NCI-H187 (cell line): ENCODE results near the gene LCK.

Experiments used
- DNase-seq, 2 experiments: peaks; one replicate each; lab custom pipeline; 2025; lab: John Stamatoyannopoulos, UW

Gene LCK

GRCh38 chr1:32250893-32251716 is at the start of gene LCK:
LCK (plus strand) TSS chr1:32251265; CDS start chr1:32274330, 23,065 bp downstream.
- no peak for DNase-seq

GRCh38 chr1:32204943-32205361 is 46.1 kb upstream of the LCK start:
- DNase-seq: no peak

GRCh38 chr1:32205401-32206370 is 45.4 kb upstream of the LCK start, which contains the start of gene IQCC:
IQCC (plus strand) TSS chr1:32205671; CDS start chr1:32205682, 11 bp downstream.
- DNase-seq: peak; percentile 74 to 81

DNA sequence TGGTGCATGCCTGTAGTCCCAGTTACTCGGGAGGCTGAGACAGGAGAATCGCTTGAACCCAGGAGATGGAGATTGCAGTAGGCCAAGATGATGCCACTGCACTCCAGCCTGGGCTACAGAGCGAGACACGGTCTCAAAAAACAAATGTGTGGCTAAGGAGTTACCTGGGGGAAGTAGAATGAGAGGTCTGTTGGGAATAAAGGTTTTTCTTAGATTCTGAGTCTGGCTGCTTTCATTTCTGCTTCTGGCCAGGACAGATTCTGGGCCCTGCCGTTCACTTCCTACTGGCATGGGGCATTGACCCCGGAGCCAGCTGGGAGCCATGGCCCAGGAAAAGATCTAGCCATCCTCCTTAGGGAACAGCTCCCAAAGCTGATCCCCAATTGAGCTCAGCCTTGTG is 42.6 kb upstream of the LCK start:
- no peak for DNase-seq

GRCh38 chr1:32208891-32209328 is 42.2 kb upstream of the LCK start, which contains the start of gene DCDC2B:
DCDC2B (plus strand) TSS chr1:32209089; CDS start chr1:32209094, 5 bp downstream.
- peak; percentile 76 to 81 for DNase-seq

DNA sequence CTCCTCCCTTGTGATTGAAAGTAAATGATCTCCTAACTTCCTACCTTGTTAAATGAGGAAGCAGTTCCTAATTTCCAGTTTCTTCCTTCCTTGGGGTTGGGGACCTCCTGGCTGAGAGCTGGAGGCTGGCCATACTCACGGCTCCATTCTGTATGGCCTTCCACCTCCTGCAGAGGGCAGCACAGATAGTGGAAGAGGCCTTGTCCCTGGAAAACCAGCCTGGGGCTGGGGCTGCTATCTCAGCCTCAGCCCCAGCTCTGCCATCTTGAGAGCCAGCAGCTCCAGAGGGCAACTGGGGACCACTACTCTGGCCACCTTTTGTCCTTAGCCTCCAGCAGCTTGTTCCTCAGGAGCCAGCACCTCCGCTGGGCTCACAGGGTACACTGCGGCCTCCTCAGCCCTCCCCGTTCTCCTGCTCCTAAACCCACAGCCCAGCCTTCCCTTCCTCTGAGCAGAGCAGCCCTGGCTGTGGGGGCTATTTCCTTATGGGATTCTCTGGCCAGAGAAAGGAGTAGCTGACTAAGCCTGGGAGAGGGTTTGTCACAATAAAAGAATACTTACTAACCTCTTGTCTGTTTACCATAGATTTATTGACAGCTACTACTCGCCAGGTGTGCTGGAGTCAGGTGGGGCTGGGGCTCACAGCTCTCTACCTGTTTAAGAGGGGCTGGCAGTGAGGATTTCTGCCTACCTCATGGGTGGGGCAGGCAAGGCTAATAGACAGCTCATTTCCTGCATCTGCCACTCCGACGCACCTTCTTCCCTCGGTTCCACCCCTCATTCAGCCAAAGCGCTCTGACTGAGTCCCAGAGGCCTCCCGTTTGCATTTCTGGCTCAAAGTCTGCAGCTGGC is 35.2 kb upstream of the LCK start:
- DNase-seq: peak; percentile 56 to 64

DNA sequence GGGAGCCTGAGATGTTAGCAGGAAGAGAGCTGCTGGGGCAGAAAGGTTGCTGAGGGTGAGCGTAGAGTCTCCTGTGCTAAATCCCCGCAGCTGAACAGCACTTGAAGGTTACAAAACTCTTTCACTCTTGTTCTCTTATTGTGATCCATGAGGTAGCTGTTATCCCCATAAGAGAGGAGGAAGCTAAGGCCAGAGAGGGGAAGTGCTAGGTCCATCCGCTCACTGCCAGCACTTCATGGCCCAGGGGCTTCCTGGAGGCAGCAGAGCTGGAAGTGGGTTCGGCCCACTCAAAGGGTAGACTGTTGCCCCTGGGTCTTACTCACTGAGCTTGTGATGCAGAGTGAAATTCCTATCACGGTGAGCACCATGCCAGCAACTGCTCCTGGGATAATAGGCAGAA is 34.5 kb upstream of the LCK start:
- DNase-seq: no peak

DNA sequence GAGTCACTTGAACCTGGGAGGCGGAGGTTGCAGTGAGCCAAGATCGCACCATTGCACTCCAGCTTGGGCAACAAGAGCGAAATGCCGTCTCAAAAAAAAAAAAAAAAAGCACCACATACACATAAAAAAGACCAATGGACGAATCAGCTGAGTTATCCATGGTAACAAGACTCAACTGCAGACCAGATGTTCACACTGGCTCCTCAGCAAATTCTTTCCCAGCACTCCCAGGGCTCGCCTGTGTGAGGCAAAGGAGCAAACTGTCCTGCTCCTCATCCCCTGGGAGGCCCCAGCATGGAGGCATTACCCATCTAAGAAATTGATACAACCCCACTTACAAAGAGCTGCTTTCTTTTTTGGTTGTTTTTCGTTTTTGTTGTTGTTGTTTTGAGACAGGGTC is 32.0 kb upstream of the LCK start:
- no peak for DNase-seq

- no peak for DNase-seq
Measured at GRCh38 chr1:32220746-32221580, 30.1 kb upstream of the LCK start.

DNA sequence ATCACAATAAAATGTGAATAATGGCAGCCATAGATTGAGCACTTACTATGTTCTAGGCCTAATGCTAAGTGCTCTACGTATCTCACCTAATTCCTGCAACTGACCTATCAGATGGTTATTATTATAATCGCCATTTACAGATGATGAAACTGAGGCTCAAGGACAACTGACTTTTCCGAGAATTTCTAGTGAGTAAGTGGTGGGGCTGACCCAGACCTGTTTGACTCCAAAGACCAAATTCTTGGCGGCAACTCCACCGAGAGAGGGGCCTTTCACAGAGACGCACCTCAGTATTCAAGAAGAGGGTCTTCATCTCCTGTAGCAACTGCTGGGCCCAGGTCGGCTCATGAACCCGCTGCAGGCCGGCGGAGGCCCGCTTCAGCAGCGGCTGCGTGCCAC is 29.5 kb upstream of the LCK start:
- no peak for DNase-seq

DNA sequence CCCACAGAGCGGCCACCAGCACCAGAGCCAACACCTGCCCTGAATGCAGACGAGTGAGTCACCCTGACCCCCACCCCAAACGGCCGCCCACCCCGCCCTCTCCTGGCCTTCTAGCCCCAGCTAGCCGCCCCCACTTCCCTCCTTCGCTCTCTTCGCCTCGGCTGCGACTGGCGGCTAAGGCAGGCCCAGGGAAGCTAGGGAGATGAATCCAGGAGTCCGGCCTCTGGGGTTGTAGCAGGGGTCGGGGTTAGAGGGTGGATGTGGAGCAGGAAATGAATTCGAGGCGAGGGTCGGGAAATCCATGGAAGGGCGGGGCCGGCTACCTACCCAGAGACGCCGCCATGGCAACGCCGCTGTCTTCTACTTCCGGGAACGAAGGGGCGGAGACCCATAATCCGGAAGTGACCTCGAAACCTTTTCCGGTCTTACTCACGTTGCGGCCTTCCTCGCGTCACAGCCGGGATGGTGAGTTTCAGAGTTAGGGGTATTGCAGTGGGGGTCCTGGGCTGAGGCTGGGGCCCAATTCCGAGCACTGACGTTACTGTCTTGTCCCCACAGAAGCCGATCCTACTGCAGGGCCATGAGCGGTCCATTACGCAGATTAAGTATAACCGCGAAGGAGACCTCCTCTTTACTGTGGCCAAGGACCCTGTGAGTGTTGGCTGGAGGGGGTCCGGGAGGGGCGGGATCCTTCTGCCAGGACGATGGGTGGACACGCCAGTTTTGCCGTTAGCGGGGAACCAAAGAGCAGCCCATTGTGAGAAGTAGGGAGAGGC is 28.9 kb upstream of the LCK start, which contains the start of the genes EIF3I and TMEM234:
Gene EIF3I (plus strand): TSS at position 428 of the 776 bp plus-strand sequence. CDS start 35 bp downstream, at position 463.
Gene TMEM234 (minus strand): TSS at position 374 of the 776 bp plus-strand sequence. CDS start 31 bp downstream, at position 343.
- DNase-seq: peak; percentile 48 to 85

DNA sequence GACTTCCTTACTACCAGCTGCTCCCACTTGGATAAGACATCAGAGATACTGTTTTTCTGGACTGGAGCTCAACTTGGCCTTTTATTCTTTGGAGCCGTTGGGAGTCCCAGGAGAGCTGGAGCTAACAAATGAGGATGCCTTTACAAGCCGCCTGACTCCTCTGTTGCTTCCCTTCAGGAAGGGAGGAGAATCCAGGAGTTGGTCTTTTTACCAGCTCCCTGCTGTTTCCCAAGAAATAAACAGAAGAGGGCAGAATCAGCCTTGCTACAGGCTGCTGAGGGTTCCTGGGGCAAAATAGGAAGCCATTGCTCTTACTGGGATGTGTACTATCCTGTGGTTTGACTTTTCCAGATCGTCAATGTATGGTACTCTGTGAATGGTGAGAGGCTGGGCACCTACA is 27.4 kb upstream of the LCK start:
- DNase-seq: no peak

DNA sequence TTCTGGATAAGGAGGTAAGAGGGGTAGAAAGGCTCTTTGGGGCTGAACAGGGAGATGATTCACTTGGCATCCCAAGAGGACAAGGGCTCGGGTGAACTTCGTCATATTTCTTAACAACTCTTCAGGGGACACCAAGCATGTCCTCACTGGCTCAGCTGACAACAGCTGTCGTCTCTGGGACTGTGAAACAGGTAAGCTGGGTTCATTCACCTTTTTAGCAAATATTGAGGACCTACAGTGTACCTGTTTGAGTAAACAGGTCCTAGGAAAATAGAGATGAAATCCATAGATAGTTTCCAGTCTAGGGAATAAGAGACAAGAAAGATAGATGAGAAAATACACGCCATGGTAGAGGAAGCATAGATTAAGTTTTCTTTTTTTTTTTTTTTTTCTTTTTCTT is 26.8 kb upstream of the LCK start:
- DNase-seq: no peak

DNA sequence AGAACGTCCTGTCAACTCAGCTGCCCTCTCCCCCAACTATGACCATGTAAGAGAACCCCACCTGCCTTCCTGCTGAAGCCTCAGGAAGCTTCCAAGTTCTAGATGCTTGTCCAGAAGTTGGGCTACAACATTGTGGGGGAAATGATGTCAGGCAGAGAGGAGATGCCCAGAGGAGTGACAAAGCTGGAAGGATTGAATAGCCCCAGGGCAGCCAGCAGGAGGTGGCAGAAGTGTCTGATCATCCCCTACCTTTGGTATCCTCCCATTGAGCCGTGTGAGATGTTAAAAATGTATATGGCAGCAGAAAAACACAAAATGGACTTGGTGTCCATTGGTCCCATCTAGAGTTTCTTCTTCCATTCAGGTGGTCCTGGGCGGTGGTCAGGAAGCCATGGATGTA is 22.3 kb upstream of the LCK start:
- DNase-seq: no peak

DNA sequence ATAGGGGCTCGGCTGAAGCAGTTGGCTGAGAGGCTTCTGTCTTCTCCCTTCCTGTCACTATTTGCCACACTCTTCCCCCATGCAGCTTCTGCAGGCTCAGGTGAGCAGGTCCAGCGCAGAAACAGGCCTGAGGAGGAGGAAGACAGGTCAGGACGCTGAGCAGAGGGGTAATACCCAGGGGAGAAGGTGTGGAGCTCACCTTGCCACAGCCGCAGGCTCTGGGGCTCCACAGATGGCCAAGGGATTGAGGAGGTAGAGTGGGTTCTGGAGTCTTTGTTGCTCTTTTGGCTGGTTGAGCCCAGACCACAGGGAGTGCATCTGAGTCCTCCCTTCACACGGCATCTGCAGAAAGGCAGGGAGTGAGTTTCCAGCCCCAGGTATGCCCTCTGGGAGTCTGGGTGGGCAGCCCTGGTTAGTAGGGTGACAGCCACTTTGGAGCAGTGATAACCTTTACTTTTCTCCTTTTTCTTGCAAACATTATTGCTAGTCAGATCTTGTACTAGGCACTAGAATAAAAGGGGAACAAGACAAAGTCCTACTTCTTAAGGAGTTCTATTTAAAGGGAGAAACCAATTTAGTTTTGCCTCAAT is 19.1 kb upstream of the LCK start:
- no peak for DNase-seq

GRCh38 chr1:32232558-32233304 is 18.3 kb upstream of the LCK start:
- DNase-seq: no peak

DNA sequence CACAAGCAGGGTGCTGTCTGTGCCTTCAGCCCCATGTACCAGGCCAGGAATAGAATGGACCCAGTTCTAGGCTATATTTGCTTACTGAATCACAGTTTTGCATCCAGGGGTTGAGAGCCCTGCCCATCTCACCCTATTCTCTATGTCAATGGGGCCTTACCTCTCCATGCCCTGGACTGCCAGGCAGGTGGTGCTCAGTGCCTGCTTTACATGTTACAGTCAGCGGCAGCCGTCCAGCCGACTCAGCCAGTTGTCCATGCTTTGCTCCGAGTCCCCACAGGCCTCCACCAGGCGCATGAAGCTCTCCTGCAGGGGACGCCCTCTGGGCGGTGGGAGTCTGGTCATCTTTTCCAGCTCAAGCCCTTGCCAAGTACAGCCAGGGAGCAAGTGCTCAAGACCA is 16.3 kb upstream of the LCK start:
- no peak for DNase-seq

DNA sequence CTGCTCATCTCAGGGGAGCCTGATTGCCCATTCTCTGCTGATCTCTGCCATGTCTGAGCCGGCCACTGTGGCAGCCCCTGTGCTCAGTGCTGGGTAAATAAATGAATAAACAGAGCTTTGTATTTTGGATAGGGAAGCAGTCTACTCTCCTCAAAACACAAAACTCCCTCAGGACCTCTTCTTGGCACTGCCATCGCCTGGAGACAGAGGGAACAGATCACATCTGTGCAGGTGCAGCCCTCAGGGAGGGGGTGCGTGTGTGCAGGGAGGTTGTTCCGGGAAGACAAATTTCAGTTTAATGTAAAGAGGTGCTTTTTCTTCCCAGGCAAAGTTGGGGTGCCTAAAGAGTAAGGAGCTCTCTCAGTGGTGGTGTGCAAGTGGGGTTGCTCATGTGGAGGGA is 11.7 kb upstream of the LCK start:
- no peak for DNase-seq

DNA sequence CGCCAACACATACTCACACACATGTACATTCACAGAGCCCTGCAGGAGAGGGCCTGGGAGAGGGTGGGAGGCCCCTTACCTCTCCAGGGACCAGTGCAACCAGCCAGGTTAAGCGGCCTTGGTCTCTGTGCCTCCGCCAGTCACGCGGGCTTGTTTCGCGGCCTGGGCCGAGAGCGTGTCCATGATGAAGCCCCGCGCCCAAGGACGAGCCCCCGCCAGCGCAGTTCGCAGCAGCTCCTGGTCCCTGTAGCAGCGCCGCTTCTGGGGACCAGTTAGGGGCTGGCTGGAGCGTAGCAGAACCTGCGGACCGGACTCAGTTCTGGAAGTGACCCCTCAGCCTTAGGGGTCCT is 11.3 kb upstream of the LCK start:
- DNase-seq: peak in 1 of 2 experiments; percentile 79
